DOHH2 (cell line): ENCODE measurements around the gene CRACR2A.

Experiments
- CTCF ChIP-seq: fragments of 200-600 bp; sonication (generic); IDR thresholded peaks from one replicate; pipeline ENCODE4 v1.5.1; 2014; ENCODE audit warnings: antibody characterized with exemption, mild to moderate bottlenecking, low read depth, low read length; ENCODE audit not compliant: poor library complexity, severe bottlenecking
- EZH2phosphoT487 ChIP-seq: fragments of 200-600 bp; sonication (generic); IDR thresholded peaks from 2 replicates; pipeline ENCODE4 v1.6.1; 2017; ENCODE audit warnings: borderline replicate concordance, mild to moderate bottlenecking, antibody characterized with exemption, low read length, moderate library complexity, mixed read lengths

DNA sequence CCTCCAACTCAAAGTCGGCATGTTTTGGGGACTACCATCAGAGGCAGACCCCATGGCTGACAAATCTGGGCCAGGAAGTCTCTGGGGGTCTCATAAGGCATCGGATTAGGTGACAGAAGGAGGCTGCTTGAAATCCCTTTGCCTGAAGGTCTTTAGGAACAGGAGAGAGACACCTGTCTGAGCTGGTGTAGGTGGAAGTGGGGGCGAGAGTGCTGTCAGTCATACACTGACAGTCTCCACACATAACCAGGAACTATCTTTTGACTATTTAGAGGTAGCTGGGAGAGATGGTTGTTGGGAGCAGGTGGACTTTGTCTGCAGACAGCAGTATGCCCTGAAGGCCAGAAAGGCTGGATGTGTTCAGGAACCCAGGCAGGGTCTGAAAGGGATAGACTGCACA is 163.2 kb downstream of the CRACR2A start:
- TF ChIP-seq CTCF (no peak), EZH2phosphoT487 (no peak)
